ENCODE results near the gene FAM118A.

Gene FAM118A

GRCh38 chr22:45310977-45311531, 1.3 kb downstream of the FAM118A start:
- Histone ChIP-seq H3K4me3 (ENCODE audit: low read depth in 1 of 2, low read length in 2 of 2) (peak overlapping the region; percentile 82 to 87; a peak in 3 of 4 replicates), H3K9me3 (ENCODE audit: insufficient read depth, low read length, severe bottlenecking) (no peaks in the 10 kb centered on the region), H2AFZ (ENCODE audit: low read depth, low read length) (no peak overlapping the region), H3K27me3 (ENCODE audit: insufficient read depth, low read length, poor library complexity) (no peaks in the 10 kb centered on the region), H3K79me2 (ENCODE audit: insufficient read depth, low read length) (peaks cover 55% of the 10 kb centered on the region), H3K36me3 (ENCODE audit: insufficient read depth, low read length) (no peaks in the 10 kb centered on the region), H3K4me2 (ENCODE audit: insufficient read depth, low read length) (peak overlapping the region; percentile 85), H3K4me1 (ENCODE audit: insufficient read depth, low read length) (peaks cover 30% of the 10 kb centered on the region), H3K9ac (ENCODE audit: low read depth, low read length) (peak overlapping the region; percentile 88), H4K20me1 (ENCODE audit: insufficient read depth, low read length) (peaks cover 21% of the 10 kb centered on the region), H3K27ac (ENCODE audit: low read length) (peak overlapping the region; percentile 78; the same call in 1 of the 2 replicates)
- TF ChIP-seq, protein P1, sequence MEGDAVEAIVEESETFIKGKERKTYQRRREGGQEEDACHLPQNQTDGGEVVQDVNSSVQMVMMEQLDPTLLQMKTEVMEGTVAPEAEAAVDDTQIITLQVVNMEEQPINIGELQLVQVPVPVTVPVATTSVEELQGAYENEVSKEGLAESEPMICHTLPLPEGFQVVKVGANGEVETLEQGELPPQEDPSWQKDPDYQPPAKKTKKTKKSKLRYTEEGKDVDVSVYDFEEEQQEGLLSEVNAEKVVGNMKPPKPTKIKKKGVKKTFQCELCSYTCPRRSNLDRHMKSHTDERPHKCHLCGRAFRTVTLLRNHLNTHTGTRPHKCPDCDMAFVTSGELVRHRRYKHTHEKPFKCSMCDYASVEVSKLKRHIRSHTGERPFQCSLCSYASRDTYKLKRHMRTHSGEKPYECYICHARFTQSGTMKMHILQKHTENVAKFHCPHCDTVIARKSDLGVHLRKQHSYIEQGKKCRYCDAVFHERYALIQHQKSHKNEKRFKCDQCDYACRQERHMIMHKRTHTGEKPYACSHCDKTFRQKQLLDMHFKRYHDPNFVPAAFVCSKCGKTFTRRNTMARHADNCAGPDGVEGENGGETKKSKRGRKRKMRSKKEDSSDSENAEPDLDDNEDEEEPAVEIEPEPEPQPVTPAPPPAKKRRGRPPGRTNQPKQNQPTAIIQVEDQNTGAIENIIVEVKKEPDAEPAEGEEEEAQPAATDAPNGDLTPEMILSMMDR (IDR thresholded peaks at IDR 0.05; ENCODE audit: borderline replicate concordance, extremely low read depth, low read length, poor library complexity, severe bottlenecking) = no peak
- no peak for TF ChIP-seq EZH2 (IDR thresholded peaks at IDR 0.05; ENCODE audit: borderline replicate concordance, low read depth, low read length, severe bottlenecking)
- no peak for DNase-seq
- ATAC-seq (ENCODE audit: insufficient read depth, low read depth) = no peak

- TF ChIP-seq, protein P1 (IDR thresholded peaks at IDR 0.05; ENCODE audit: borderline replicate concordance, extremely low read depth, low read length, poor library complexity, severe bottlenecking) = no peak
- TF ChIP-seq EZH2 (IDR thresholded peaks at IDR 0.05; ENCODE audit: borderline replicate concordance, low read depth, low read length, severe bottlenecking) = no peak
- ATAC-seq (ENCODE audit: insufficient read depth, low read depth) (no peak), DNase-seq (no peak)
- no peaks in the 10 kb centered on the region for H3K27me3 ChIP-seq (ENCODE audit: insufficient read depth, low read length, poor library complexity)
- H2AFZ ChIP-seq (ENCODE audit: low read depth, low read length) = no peak overlapping the region
- H3K4me2 ChIP-seq (ENCODE audit: insufficient read depth, low read length) = no peak overlapping the region
- no peak overlapping the region for H3K27ac ChIP-seq (ENCODE audit: low read length)
- H3K79me2 ChIP-seq (ENCODE audit: insufficient read depth, low read length) = peaks cover 66% of the 10 kb centered on the region
- peaks cover 34% of the 10 kb centered on the region for H3K4me1 ChIP-seq (ENCODE audit: insufficient read depth, low read length)
- H3K36me3 ChIP-seq (ENCODE audit: insufficient read depth, low read length) = no peaks in the 10 kb centered on the region
- no peak overlapping the region for H3K9ac ChIP-seq (ENCODE audit: low read depth, low read length)
- peaks cover 28% of the 10 kb centered on the region for H4K20me1 ChIP-seq (ENCODE audit: insufficient read depth, low read length)
- H3K9me3 ChIP-seq (ENCODE audit: insufficient read depth, low read length, severe bottlenecking) = no peaks in the 10 kb centered on the region
- no peak overlapping the region for H3K4me3 ChIP-seq (ENCODE audit: low read depth in 1 of 2, low read length in 2 of 2)
Observed at GRCh38 chr22:45312415-45312814, 2.7 kb downstream of the FAM118A start.

DNA sequence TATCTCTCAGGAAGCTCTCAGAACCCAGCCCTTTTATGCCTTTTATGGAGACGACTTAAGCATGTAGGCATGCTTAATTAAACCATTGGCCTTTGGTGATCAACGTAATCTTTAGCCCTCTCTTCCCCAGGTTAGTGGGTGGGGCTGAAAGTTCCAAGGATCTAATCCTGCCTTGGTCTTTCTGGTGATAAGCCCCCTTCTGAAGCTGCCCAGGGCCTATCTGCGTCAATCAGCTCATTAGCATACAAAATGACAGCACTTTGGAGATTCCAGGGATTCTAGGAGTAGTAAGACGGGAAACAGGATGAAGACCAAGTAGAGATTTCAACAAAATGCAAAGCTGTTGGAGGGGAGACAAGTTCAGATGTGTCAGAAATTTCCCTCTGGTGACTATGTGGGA, 3.1 kb downstream of the FAM118A start:
- Histone ChIP-seq H4K20me1 (ENCODE audit: insufficient read depth, low read length) (peaks cover 33% of the 10 kb centered on the region), H3K79me2 (ENCODE audit: insufficient read depth, low read length) (peaks cover 68% of the 10 kb centered on the region), H3K36me3 (ENCODE audit: insufficient read depth, low read length) (no peaks in the 10 kb centered on the region), H3K9ac (ENCODE audit: low read depth, low read length) (no peak overlapping the region), H3K4me1 (ENCODE audit: insufficient read depth, low read length) (peaks cover 39% of the 10 kb centered on the region), H3K4me3 (ENCODE audit: low read depth in 1 of 2, low read length in 2 of 2) (no peak overlapping the region), H3K27ac (ENCODE audit: low read length) (no peak overlapping the region), H2AFZ (ENCODE audit: low read depth, low read length) (no peak overlapping the region), H3K9me3 (ENCODE audit: insufficient read depth, low read length, severe bottlenecking) (no peaks in the 10 kb centered on the region), H3K4me2 (ENCODE audit: insufficient read depth, low read length) (no peak overlapping the region), H3K27me3 (ENCODE audit: insufficient read depth, low read length, poor library complexity) (no peaks in the 10 kb centered on the region)
- TF ChIP-seq, protein P1 (IDR thresholded peaks at IDR 0.05; ENCODE audit: borderline replicate concordance, extremely low read depth, low read length, poor library complexity, severe bottlenecking) = no peak
- no peak for TF ChIP-seq EZH2 (IDR thresholded peaks at IDR 0.05; ENCODE audit: borderline replicate concordance, low read depth, low read length, severe bottlenecking)
- DNase-seq = no peak
- ATAC-seq (ENCODE audit: insufficient read depth, low read depth) = no peak

Data from DND-41 (cell line).